MM.1S (cell line): ENCODE data around the gene SMPD3.

Experiments
- EZH2 ChIP-seq: fragments of 300-600 bp; sonication (generic); optimal IDR thresholded peaks from 2 replicates; pipeline ENCODE3; 2017; ENCODE audit warnings: low read depth, mild to moderate bottlenecking, antibody characterized with exemption, low read length, mixed read lengths
- EZH2phosphoT487 ChIP-seq: fragments of 300-600 bp; sonication (generic); IDR thresholded peaks from 2 replicates; pipeline ENCODE4 v1.6.1; 2018; ENCODE audit warnings: antibody characterized with exemption, low read length
- TF ChIP-seq, protein P1 (sequence below): fragments of 300-600 bp; sonication (generic); IDR thresholded peaks from 2 replicates; pipeline ENCODE4 v1.5.1; 2016; ENCODE audit warnings: antibody characterized with exemption, low read length, mixed read lengths

DNA sequence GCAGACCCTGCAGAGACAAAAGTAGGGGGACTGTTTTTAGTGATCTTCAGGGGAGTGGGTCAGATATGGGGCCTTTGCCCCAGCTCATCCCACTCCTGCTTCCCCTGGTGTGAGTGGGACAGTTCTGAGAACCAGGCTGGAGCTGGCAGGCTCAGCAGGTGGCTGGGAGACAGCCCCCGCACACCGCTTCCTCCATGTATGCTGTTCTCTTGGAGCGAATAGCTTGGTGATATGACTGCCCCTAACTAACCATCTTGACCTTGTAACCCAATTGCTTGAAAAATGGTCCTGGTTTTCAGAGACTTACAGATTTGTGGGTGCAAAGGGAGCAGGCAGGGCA is 76.0 kb downstream of the SMPD3 start:
- TF ChIP-seq EZH2phosphoT487 (no peak), EZH2 (no peak)
- TF ChIP-seq, protein P1, sequence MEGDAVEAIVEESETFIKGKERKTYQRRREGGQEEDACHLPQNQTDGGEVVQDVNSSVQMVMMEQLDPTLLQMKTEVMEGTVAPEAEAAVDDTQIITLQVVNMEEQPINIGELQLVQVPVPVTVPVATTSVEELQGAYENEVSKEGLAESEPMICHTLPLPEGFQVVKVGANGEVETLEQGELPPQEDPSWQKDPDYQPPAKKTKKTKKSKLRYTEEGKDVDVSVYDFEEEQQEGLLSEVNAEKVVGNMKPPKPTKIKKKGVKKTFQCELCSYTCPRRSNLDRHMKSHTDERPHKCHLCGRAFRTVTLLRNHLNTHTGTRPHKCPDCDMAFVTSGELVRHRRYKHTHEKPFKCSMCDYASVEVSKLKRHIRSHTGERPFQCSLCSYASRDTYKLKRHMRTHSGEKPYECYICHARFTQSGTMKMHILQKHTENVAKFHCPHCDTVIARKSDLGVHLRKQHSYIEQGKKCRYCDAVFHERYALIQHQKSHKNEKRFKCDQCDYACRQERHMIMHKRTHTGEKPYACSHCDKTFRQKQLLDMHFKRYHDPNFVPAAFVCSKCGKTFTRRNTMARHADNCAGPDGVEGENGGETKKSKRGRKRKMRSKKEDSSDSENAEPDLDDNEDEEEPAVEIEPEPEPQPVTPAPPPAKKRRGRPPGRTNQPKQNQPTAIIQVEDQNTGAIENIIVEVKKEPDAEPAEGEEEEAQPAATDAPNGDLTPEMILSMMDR: no peak
